H4 (cell line): ENCODE data around the gene PPIAL4G. TPM values are rescaled to one million over a fixed set of nuclear protein-coding genes. Genes with fewer than 3 reads are reported as not detected.
"Not testable (repeated sequence)": the region's sequence is repeated elsewhere in the genome, so short reads cannot be mapped to it uniquely, and the experiment has no call there.

Experiments used
- DNase-seq: peaks from one replicate; pipeline ENCODE4 v3.0.0-alpha.2; 2015; ENCODE audit warnings: low spot score
- total RNA-seq: library from RNA; depleted of rRNA; stranded (reverse); fragments of >200 nt; shearing (Covaris generic); gene quantifications from 2 replicates; pipeline ENCODE4 v1.2.3, GENCODE V29; 2014; rRNA removed

Gene PPIAL4G
- not detected in 2 replicates for total RNA-seq

GRCh38 chr1:148483029-148483428 is at the start of gene PPIAL4G:
Gene PPIAL4G, minus strand, starts transcription at chr1:148483302. Its CDS starts 50 bp downstream, at chr1:148483252.
- not testable (repeated sequence) for DNase-seq

GRCh38 chr1:148532158-148532557 is 49.1 kb upstream of the PPIAL4G start:
- DNase-seq: not testable (repeated sequence)

GRCh38 chr1:148529101-148529567 is 46.0 kb upstream of the PPIAL4G start:
- DNase-seq: peak; percentile 41

GRCh38 chr1:148528591-148528990 is 45.5 kb upstream of the PPIAL4G start:
- not testable (repeated sequence) for DNase-seq

GRCh38 chr1:148526587-148526986 is 43.5 kb upstream of the PPIAL4G start:
- not testable (repeated sequence) for DNase-seq

- not testable (repeated sequence) for DNase-seq
Observed at GRCh38 chr1:148523205-148524144, 40.4 kb upstream of the PPIAL4G start.

- peak; percentile 98 for DNase-seq
Observed at GRCh38 chr1:148522561-148523204, 39.6 kb upstream of the PPIAL4G start.

- peak; percentile 91 for DNase-seq
Observed at GRCh38 chr1:148522072-148522471, 39.0 kb upstream of the PPIAL4G start.

GRCh38 chr1:148514310-148514709 is 31.2 kb upstream of the PPIAL4G start:
- DNase-seq: not testable (repeated sequence)

GRCh38 chr1:148512571-148513184 is 29.6 kb upstream of the PPIAL4G start:
- DNase-seq: peak; percentile 44

- not testable (repeated sequence) for DNase-seq
Observed at GRCh38 chr1:148493933-148494332, 10.8 kb upstream of the PPIAL4G start.

- DNase-seq: not testable (repeated sequence)
Observed at GRCh38 chr1:148481134-148481533, 2.0 kb downstream of the PPIAL4G start.

- DNase-seq: not testable (repeated sequence)
Observed at GRCh38 chr1:148459694-148460093, 23.4 kb downstream of the PPIAL4G start.

- DNase-seq: not testable (repeated sequence)
Observed at GRCh38 chr1:148458901-148459581, 24.1 kb downstream of the PPIAL4G start.

- DNase-seq: not testable (repeated sequence)
Observed at GRCh38 chr1:148458398-148458797, 24.7 kb downstream of the PPIAL4G start.

- DNase-seq: peak; percentile 20
Observed at GRCh38 chr1:148452845-148453244, 30.3 kb downstream of the PPIAL4G start.

GRCh38 chr1:148439654-148440325 is 43.3 kb downstream of the PPIAL4G start:
- not testable (repeated sequence) for DNase-seq

- DNase-seq: no peak
Observed at GRCh38 chr1:148435406-148435805, 47.7 kb downstream of the PPIAL4G start.

- DNase-seq: no peak
Observed at GRCh38 chr1:148434832-148435231, 48.3 kb downstream of the PPIAL4G start.

- peak; percentile 67 for DNase-seq
Observed at GRCh38 chr1:148432916-148433317, 50.2 kb downstream of the PPIAL4G start.
